Caco-2 (cell line): ENCODE results near the gene TMEM100. TPM values are rescaled to one million over a fixed set of nuclear protein-coding genes. Genes with fewer than 3 reads are reported as not detected.

Experiments
- BruUV-seq: library from RNA; stranded (reverse); fragments of 400-500 nt; replicated peaks from 2 replicates; lab custom pipeline; 2021; lab: Mats Ljungman, UMichigan
- CTCF ChIA-PET: fragments of 300-600 bp; sonication (Branson Sonifier 250); formaldehyde crosslinking; loops from one replicate; lab custom pipeline; 2022; ENCODE audit warnings: antibody characterized with exemption; lab: Charles Lee
- POLR2A ChIA-PET: fragments of 300-600 bp; sonication (Branson Sonifier 250); formaldehyde crosslinking; loops from one replicate; lab custom pipeline; 2022; ENCODE audit warnings: antibody characterized with exemption; lab: Charles Lee
- DNase-seq, 2 experiments: peaks; one replicate each; pipeline versions ENCODE4 v3.0.0 to v3.0.0-alpha.2; 2020 to 2022
- H3K27me3 ChIP-seq: replicated peaks from 2 replicates; pipeline ENCODE4 v1.6.0; 2011; ENCODE audit warnings: low read length; ENCODE audit not compliant: control insufficient read depth, insufficient read depth
- H3K36me3 ChIP-seq: 2 replicates; pipeline ENCODE4 v1.5.1; 2011; ENCODE audit warnings: low read length; ENCODE audit not compliant: control insufficient read depth, insufficient read depth
- H3K4me1 ChIP-seq: fragments of 250-450 bp; sonication (Bioruptor Pico); 2 replicates; pipeline ENCODE4 v1.5.1; 2020; ENCODE audit warnings: mild to moderate bottlenecking
- H3K4me3 ChIP-seq: 2 replicates; pipeline ENCODE4 v1.5.1; 2011; ENCODE audit warnings: low read depth, mild to moderate bottlenecking, control low read depth, low read length
- H3K9me3 ChIP-seq: fragments of 250-450 bp; sonication (Bioruptor Pico); 2 replicates; pipeline ENCODE4 v1.5.1; 2020; ENCODE audit warnings: mild to moderate bottlenecking, moderate library complexity
- H3K27ac Mint-ChIP-seq: one replicate; pipeline ENCODE4 v1.8.0; 2022; ENCODE audit warnings: mixed read lengths; ENCODE audit not compliant: unreplicated experiment
- H3K27me3 Mint-ChIP-seq: one replicate; pipeline ENCODE4 v1.8.0; 2022; ENCODE audit warnings: mixed read lengths; ENCODE audit not compliant: insufficient read depth, unreplicated experiment
- H3K36me3 Mint-ChIP-seq: one replicate; pipeline ENCODE4 v1.8.0; 2022; ENCODE audit warnings: mild to moderate bottlenecking, mixed read lengths; ENCODE audit not compliant: insufficient read depth, unreplicated experiment
- H3K4me1 Mint-ChIP-seq: one replicate; pipeline ENCODE4 v1.8.0; 2022; ENCODE audit warnings: low read depth, mixed read lengths; ENCODE audit not compliant: unreplicated experiment
- H3K4me3 Mint-ChIP-seq: one replicate; pipeline ENCODE4 v1.8.0; 2022; ENCODE audit warnings: mild to moderate bottlenecking, moderate library complexity, mixed read lengths; ENCODE audit not compliant: unreplicated experiment
- H3K9me3 Mint-ChIP-seq: one replicate; pipeline ENCODE4 v1.8.0; 2022; ENCODE audit warnings: mixed read lengths; ENCODE audit not compliant: unreplicated experiment
- intact Hi-C: fragments of 100-400 bp; cut with micrococcal nuclease; formaldehyde crosslinking; loops from one replicate; pipeline ENCODE4 v1.10.0; 2022; ENCODE audit not compliant: unreplicated experiment
- total RNA-seq: library from RNA; stranded (reverse); gene quantifications from 2 replicates; pipeline ENCODE4 v1.2.3, GENCODE V29; 2022
- TF ChIP-seq, protein P1 (sequence below), 2 experiments: fragments of 200-600 bp in 1 of 2; IDR thresholded peaks; 1 replicate in 1 of 2; 2 replicates in 1 of 2; pipeline versions ENCODE4 v1.5.1 to v1.8.0; 2011 to 2022; ENCODE audit warnings: antibody characterized with exemption in 1 of 2, control low read depth in 1 of 2, inconsistent platforms in 1 of 2, low read depth in 1 of 2, low read length in 1 of 2, mild to moderate bottlenecking in 1 of 2, moderate library complexity in 1 of 2; ENCODE audit not compliant: insufficient read depth in 1 of 2, severe bottlenecking in 1 of 2, unreplicated experiment in 1 of 2

The TMEM100 gene
- total RNA-seq, 1 experiment from 2014 or later: not detected

DNA sequence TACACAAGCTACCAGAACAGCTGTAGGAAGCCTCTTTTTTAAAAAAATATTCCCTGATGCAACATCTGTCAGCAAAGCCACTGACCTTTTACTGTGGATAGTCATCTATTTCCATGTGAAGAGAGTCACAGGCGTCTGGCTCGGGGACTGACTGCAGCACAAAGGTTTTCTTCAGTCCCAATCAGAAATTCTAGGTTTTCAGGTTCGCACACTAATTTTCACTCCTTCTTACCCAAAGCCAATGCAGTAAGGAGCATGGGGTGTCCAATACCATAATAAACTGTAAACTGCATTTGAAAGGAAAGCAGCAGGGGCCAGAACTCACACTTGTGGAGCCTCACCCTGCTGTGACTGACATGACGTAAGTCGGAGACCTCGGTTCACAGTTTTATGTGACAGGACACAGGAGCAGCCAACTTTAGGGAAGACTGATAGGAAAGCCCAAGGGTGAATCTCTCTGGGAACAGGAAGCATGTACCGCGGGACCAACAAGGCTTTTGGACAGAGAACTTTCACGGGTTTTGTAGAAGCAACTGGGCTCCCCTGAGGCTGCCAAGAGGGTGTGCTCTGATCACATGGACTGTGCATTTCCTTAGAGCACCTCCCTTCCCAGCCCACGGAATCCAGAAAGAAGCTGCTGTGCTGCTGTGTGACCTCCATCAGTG is 9.1 kb upstream of the TMEM100 start:
- POLR2A ChIA-PET: no interaction called here
- H3K4me3 Mint-ChIP-seq: no peak overlapping the region

DNA sequence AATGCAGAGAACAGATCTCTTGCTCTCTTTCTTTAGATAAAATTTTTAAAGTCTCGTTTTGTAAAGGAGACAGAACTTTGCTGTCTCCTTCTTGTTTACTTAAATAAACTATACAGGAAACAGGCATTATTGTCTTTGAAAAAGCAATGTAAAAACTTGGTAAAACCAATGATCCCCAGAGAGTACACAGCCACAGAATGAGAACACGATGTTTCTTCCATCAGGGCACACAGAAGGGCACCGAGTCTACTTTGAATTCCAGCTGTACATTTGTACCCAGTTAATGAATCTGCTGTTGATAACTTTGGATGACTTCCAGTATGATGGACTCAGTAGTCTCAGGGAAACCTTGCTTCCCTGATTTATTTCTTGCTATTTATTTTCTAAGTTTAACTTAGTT is 8.1 kb upstream of the TMEM100 start:
- H3K9me3 Mint-ChIP-seq: no peaks in the 10 kb centered on the region
- H3K36me3 Mint-ChIP-seq: no peaks in the 10 kb centered on the region
- H3K4me3 ChIP-seq: no peak overlapping the region
- H3K36me3 ChIP-seq: no peaks in the 10 kb centered on the region
- no peaks in the 10 kb centered on the region for H3K27me3 ChIP-seq
- H3K27ac Mint-ChIP-seq: no peak overlapping the region
- TF ChIP-seq, protein P1, sequence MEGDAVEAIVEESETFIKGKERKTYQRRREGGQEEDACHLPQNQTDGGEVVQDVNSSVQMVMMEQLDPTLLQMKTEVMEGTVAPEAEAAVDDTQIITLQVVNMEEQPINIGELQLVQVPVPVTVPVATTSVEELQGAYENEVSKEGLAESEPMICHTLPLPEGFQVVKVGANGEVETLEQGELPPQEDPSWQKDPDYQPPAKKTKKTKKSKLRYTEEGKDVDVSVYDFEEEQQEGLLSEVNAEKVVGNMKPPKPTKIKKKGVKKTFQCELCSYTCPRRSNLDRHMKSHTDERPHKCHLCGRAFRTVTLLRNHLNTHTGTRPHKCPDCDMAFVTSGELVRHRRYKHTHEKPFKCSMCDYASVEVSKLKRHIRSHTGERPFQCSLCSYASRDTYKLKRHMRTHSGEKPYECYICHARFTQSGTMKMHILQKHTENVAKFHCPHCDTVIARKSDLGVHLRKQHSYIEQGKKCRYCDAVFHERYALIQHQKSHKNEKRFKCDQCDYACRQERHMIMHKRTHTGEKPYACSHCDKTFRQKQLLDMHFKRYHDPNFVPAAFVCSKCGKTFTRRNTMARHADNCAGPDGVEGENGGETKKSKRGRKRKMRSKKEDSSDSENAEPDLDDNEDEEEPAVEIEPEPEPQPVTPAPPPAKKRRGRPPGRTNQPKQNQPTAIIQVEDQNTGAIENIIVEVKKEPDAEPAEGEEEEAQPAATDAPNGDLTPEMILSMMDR (IDR thresholded peaks at IDR 0.05; ENCODE audit: insufficient read depth in 1 of 2, low read depth in 1 of 2, low read length in 1 of 2, severe bottlenecking in 1 of 2, unreplicated experiment in 1 of 2): no peak
- no peaks in the 10 kb centered on the region for H3K4me1 Mint-ChIP-seq
- no peaks in the 10 kb centered on the region for H3K9me3 ChIP-seq
- H3K27me3 Mint-ChIP-seq: peaks cover 17% of the 10 kb centered on the region
- ChIA-PET POLR2A (no interaction called here), CTCF (no interaction called here)
- BruUV-seq: no TSS peak
- no peaks in the 10 kb centered on the region for H3K4me1 ChIP-seq
- intact Hi-C loops: no loop called here
- no peak for DNase-seq
- no peak overlapping the region for H3K4me3 Mint-ChIP-seq

More for the DNA sequence above, 9.1 kb upstream of the TMEM100 start:
- CTCF ChIA-PET: no interaction called here
- Histone ChIP-seq H3K27me3 (no peaks in the 10 kb centered on the region), H3K4me3 (no peak overlapping the region), H3K9me3 (no peaks in the 10 kb centered on the region), H3K4me1 (no peaks in the 10 kb centered on the region), H3K36me3 (no peaks in the 10 kb centered on the region)
- no peak for DNase-seq
- no peaks in the 10 kb centered on the region for H3K36me3 Mint-ChIP-seq
- TF ChIP-seq, protein P1 (IDR thresholded peaks at IDR 0.05; ENCODE audit: insufficient read depth in 1 of 2, low read depth in 1 of 2, low read length in 1 of 2, severe bottlenecking in 1 of 2, unreplicated experiment in 1 of 2): no peak
- H3K27me3 Mint-ChIP-seq: peaks cover 14% of the 10 kb centered on the region
- no peak overlapping the region for H3K27ac Mint-ChIP-seq
- H3K9me3 Mint-ChIP-seq: no peaks in the 10 kb centered on the region
- no TSS peak for BruUV-seq
- intact Hi-C loops: no loop called here
- no peaks in the 10 kb centered on the region for H3K4me1 Mint-ChIP-seq

DNA sequence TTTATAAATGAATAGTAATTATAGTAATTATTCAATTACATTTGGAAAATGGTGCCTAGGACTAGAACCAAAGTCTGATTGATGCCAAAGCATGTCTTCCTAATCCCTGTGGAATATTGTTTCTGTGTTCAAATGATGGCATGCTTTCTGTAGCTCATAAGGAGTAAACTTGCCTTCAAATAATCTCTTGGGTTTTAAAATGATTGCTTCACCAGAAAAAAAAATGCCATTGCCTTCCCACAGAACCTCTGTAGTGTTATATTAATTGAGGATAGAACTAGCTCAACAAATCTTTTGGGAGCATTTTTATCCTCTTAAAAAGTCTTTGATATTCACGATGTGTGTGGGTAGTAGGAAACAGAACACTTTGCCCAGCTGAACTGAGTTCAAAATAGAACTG is 7.7 kb upstream of the TMEM100 start:
- intact Hi-C loops: no loop called here
- no peak for DNase-seq
- ChIA-PET CTCF (no interaction called here), POLR2A (no interaction called here)
- Histone ChIP-seq H3K4me1 (no peaks in the 10 kb centered on the region), H3K36me3 (no peaks in the 10 kb centered on the region), H3K9me3 (no peaks in the 10 kb centered on the region), H3K27me3 (no peaks in the 10 kb centered on the region), H3K4me3 (no peak overlapping the region)
- no TSS peak for BruUV-seq
- no peak overlapping the region for H3K27ac Mint-ChIP-seq
- H3K27me3 Mint-ChIP-seq: peaks cover 18% of the 10 kb centered on the region
- H3K9me3 Mint-ChIP-seq: no peaks in the 10 kb centered on the region
- no peaks in the 10 kb centered on the region for H3K36me3 Mint-ChIP-seq
- H3K4me1 Mint-ChIP-seq: no peaks in the 10 kb centered on the region
- no peak overlapping the region for H3K4me3 Mint-ChIP-seq
- TF ChIP-seq, protein P1 (IDR thresholded peaks at IDR 0.05; ENCODE audit: insufficient read depth in 1 of 2, low read depth in 1 of 2, low read length in 1 of 2, severe bottlenecking in 1 of 2, unreplicated experiment in 1 of 2): no peak
